ENCODE data around the gene WHRN. TPM values are rescaled to one million over a fixed set of nuclear protein-coding genes. Genes with fewer than 3 reads are reported as not detected.

The WHRN gene
- total and polyA plus RNA-seq, 2 donors: 3.2 to 14.9 TPM

Other genes starting within 250 kb of the WHRN start
- 3.1 TPM for gene ORM1, start 182.4 kb downstream of the WHRN start, total RNA-seq
- 3.4 TPM for gene ORM1, start 182.4 kb downstream of the WHRN start, polyA plus RNA-seq
- gene ORM2, start 175.6 kb downstream of the WHRN start, total RNA-seq: 0.38 TPM
- gene ORM2, start 175.6 kb downstream of the WHRN start, polyA plus RNA-seq: 1.1 TPM
- gene AKNA, start 117.5 kb downstream of the WHRN start, total RNA-seq: 52.2 TPM
- gene AKNA, start 117.5 kb downstream of the WHRN start, polyA plus RNA-seq: 162 TPM
- 168 TPM for gene ATP6V1G1, start 82.3 kb upstream of the WHRN start, total RNA-seq
- 222 TPM for gene ATP6V1G1, start 82.3 kb upstream of the WHRN start, polyA plus RNA-seq
- 7.4 TPM for gene TMEM268, start 105.8 kb upstream of the WHRN start, total RNA-seq
- 7.5 TPM for gene TMEM268, start 105.8 kb upstream of the WHRN start, polyA plus RNA-seq
- gene TEX53, start 152.3 kb upstream of the WHRN start, total RNA-seq: not detected
- gene TEX53, start 152.3 kb upstream of the WHRN start, polyA plus RNA-seq: not detected
- gene TEX48, start 176.7 kb upstream of the WHRN start, total RNA-seq: not detected
- gene TEX48, start 176.7 kb upstream of the WHRN start, polyA plus RNA-seq: 0.07 TPM

Data from thymus (tissue), 2 donors.